ENCODE measurements around the gene NAPEPLD.

NAPEPLD gene

GRCh38 chr7:103071000-103071399 lies 77.9 kb downstream of the NAPEPLD start:
- Histone ChIP-seq H3K27me3 (no peaks in the 10 kb centered on the region), H3K4me3 (no peak overlapping the region), H3K9me3 (no peaks in the 10 kb centered on the region), H3K4me1 (peaks cover 0 to 10% (median 5%) of the 10 kb centered on the region in 4 donors), H3K27ac (no peak overlapping the region), H3K36me3 (no peaks in the 10 kb centered on the region)
- intact Hi-C loops (cut with DNase I; ENCODE audit: low total_unique reads) = loop anchor here (10.0 kb wide), 1 partner anchor 74 kb away; the partner anchor contains the start of gene NAPEPLD
- no peak for TF ChIP-seq CTCF (IDR thresholded peaks at IDR 0.05)
- DNase-seq = no peak

GRCh38 chr7:103068414-103069403 lies 80.2 kb downstream of the NAPEPLD start:
- no peak for TF ChIP-seq CTCF (IDR thresholded peaks at IDR 0.05)
- peaks cover 0 to 2% (median under 1%) of the 10 kb centered on the region in 4 donors for H3K4me1 ChIP-seq
- no peaks in the 10 kb centered on the region for H3K27me3 ChIP-seq
- DNase-seq = no peak
- intact Hi-C loops (cut with DNase I; ENCODE audit: low total_unique reads) = no loop called here
- H3K27ac ChIP-seq = no peak overlapping the region
- no peak overlapping the region for H3K4me3 ChIP-seq
- H3K36me3 ChIP-seq = no peaks in the 10 kb centered on the region
- no peaks in the 10 kb centered on the region for H3K9me3 ChIP-seq

GRCh38 chr7:103065667-103066066 lies 83.2 kb downstream of the NAPEPLD start:
- no peaks in the 10 kb centered on the region for H3K27me3 ChIP-seq
- DNase-seq = peak in 1 of 2 donors; percentile 22
- H3K4me1 ChIP-seq = no peaks in the 10 kb centered on the region
- H3K36me3 ChIP-seq = no peaks in the 10 kb centered on the region
- H3K9me3 ChIP-seq = no peaks in the 10 kb centered on the region
- H3K27ac ChIP-seq = no peak overlapping the region
- H3K4me3 ChIP-seq = no peak overlapping the region
- TF ChIP-seq CTCF (IDR thresholded peaks at IDR 0.05) = peak in 1 of 2 experiments; percentile 26
- intact Hi-C loops (cut with DNase I; ENCODE audit: low total_unique reads) = no loop called here

- TF ChIP-seq CTCF (IDR thresholded peaks at IDR 0.05) = no peak
- H3K36me3 ChIP-seq = no peaks in the 10 kb centered on the region
- no peak for DNase-seq
- H3K4me3 ChIP-seq = no peak overlapping the region
- no peak overlapping the region for H3K27ac ChIP-seq
- H3K9me3 ChIP-seq = no peaks in the 10 kb centered on the region
- intact Hi-C loops (cut with DNase I; ENCODE audit: low total_unique reads) = no loop called here
- no peaks in the 10 kb centered on the region for H3K27me3 ChIP-seq
- no peaks in the 10 kb centered on the region for H3K4me1 ChIP-seq
Measured at GRCh38 chr7:103063895-103064294, 85.0 kb downstream of the NAPEPLD start.

- Histone ChIP-seq H3K4me3 (no peak overlapping the region), H3K27me3 (no peaks in the 10 kb centered on the region), H3K4me1 (no peaks in the 10 kb centered on the region), H3K9me3 (no peaks in the 10 kb centered on the region), H3K27ac (no peak overlapping the region), H3K36me3 (no peaks in the 10 kb centered on the region)
- no peak for TF ChIP-seq CTCF (IDR thresholded peaks at IDR 0.05)
- DNase-seq = no peak
- intact Hi-C loops (cut with DNase I; ENCODE audit: low total_unique reads) = loop anchor here (10.0 kb wide), 1 partner anchor 295 kb away; no protein-coding TSS in a partner anchor
Measured at GRCh38 chr7:103059471-103059870, 89.4 kb downstream of the NAPEPLD start.
